Activated CD4-positive, alpha-beta T cell treated with anti-CD3 and anti-CD28 coated beads for 1 hour (primary cell): ENCODE data around the gene SMIM31.

Source experiments
- DNase-seq: peaks from one replicate; pipeline ENCODE4 v3.0.0-alpha.2; 2020

SMIM31 gene

GRCh38 chr4:164790249-164790648, 36.3 kb downstream of the SMIM31 start:
- DNase-seq: no peak

GRCh38 chr4:164799410-164799809, 45.5 kb downstream of the SMIM31 start:
- no peak for DNase-seq

- DNase-seq: no peak
These were observed 46.9 kb downstream of the SMIM31 start for GRCh38 chr4:164800786-164801185.

DNA sequence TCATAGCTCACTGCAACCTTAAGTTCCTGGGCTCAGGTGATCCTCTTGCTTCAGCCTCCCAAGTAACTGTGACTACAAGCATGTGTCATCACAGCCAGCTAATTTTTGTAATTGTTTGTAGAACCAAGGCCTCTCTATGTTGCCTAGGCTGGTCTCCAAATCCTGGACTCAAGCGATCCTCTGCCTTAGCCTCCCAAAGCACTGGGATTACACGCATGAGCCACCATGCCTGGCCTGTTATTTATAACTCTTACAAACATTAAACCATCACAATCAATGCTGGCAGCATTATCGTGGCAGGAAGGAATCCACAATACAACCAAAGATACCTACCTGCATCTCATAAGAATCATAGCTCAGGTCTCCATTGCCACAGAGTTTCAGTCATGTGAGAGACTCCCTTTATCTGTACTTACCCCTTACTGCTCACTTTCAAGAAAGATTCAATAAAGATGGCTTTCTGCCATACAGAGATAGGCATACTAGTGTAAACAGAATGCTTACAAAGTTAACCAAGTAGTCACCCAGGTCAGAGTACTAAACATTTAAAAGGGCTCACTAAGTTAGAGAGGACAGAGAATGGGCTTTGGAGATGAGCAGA, 48.5 kb downstream of the SMIM31 start:
- no peak for DNase-seq

DNA sequence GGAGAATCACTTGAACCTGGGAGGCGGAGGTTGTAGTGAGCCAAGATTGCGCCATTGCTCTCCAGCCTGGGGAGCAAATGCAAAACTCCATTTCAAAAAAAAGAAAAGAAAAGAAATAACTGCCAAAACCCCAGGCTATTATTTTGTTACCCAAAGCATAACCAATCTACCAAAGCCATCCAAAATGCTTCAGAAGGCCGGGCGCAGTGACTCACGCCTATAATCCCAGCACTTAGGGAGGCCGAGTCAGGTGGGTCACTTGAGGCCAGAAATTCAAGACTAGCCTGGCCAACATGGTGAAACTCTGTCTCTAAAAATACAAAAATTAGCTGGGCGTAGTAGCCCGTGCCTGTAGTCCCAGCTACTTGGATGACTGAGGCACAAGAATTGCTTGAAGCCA, 49.8 kb downstream of the SMIM31 start:
- no peak for DNase-seq

DNA sequence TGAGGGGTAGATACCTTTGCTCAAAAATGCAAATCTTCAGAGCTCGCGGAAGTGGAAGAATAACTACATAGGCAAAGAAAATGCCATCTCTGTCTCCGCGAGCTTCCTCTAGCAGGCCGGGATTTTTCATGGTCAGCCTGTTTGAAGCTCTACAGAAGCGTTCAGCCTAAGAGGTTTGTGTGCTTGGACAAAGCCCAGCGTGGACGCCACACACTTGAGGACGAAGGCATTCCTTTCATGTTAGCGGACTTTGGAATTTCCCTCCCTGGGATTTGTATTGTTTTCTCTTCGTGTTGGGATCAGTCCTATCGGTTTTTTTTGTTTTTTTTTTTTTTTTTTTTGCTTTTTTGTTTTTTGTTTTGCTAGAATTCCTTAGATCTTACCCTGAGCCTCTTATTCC, 53.7 kb downstream of the SMIM31 start:
- no peak for DNase-seq

- DNase-seq: no peak
These were observed 59.6 kb downstream of the SMIM31 start for GRCh38 chr4:164813554-164813953.

GRCh38 chr4:164815711-164816110, 61.8 kb downstream of the SMIM31 start:
- no peak for DNase-seq

DNA sequence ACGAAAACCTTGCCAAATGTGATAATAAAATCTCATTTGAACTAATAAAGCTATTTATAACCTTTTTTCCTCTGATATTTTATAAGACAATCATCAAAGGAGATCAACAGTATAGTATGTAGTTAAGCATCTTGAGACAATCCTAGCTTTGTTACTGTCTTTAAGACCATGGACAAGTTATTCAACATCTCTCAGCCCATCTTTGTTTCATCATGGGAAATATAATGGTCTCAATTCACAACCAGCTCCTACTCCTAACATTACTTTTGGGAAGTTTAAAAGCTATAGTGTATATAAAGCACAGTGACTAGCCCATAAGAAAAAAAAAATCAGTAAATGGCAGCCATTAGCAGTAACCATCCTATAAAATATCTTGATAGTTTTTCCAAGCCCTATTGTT, 65.4 kb downstream of the SMIM31 start:
- no peak for DNase-seq

DNA sequence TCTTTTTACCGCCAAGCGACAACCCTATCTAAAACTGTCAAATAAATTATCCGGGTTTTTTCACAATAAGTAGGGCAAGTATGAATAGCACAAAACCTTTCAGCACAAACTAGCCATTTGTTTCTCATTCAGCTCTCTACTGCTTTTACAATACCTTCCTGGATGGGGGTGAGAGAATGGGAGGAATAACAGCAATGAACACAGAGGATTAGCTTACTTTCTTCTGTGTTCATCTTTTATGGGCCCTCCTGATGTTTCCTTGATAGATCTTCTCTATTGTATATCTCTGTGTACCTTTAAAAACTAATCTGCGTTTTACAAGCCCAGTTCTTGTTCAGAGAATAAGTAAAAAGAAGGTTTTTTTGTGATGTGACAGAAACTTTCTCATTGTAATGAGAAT, 67.8 kb downstream of the SMIM31 start:
- DNase-seq: no peak

GRCh38 chr4:164824581-164824980, 70.7 kb downstream of the SMIM31 start:
- DNase-seq: no peak

GRCh38 chr4:164828955-164829354, 75.0 kb downstream of the SMIM31 start:
- DNase-seq: no peak

DNA sequence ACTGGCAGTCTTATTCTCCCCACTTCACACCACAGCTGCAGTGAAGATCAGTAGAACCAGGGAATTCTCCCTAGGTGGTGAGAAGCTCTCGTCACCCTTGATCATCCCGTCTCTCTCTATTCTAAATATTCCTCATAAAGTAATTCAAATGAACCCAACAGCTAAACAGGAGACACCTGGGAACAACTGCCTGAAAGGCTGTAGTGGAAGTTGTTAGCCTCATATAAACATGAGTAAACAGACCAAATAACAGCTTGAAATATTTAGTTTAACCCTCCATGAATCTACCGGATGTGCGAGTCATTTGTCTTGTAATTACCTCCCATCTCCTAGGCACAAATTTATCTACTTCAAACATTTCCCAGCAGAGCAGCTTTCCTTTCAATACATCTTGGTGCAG, 92.6 kb downstream of the SMIM31 start:
- DNase-seq: no peak

GRCh38 chr4:164847016-164847415, 93.1 kb downstream of the SMIM31 start:
- DNase-seq: no peak

- DNase-seq: no peak
These were observed 94.2 kb downstream of the SMIM31 start for GRCh38 chr4:164847967-164848649.
